ENCODE measurements around the gene TBX4. TPM values are rescaled to one million over a fixed set of nuclear protein-coding genes. Genes with fewer than 3 reads are reported as not detected.

Gene TBX4
- total RNA-seq, 1 experiment from 2014 or later: not detected

DNA sequence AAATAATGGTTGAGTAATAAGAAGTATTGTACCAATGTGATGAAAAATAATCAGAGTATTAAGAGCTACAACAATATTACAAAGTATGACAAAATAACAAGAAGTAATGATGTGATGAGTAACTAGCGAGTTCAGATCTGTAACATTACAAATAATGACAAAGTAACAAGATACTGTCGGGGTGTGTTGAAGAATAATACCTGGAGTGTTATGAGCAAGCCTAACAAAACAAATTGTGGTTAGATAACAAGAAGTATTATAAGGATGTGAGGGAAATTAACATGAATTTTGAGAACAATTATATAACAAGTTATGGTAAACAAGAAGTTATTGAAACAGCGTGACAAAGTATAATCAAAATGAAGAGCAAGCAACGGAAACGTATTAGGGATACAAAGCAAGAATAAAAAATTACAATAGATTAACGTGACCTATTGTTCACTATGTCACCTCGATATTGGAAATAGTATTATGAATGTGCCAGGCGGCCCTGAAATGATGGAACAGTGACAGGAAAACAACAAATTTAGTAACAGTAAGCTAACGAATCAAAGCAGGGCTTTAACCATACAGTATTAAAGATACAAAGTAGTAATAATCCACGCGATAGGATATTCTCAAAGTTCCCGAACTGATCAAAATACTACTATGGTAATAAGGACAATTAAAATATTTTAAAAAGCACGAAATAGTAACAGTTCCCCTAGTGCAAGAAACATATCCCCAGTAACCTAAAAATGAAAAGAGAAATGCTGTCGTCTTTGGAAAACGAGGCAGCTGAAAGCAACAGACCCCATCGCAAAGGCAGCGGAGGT is 1.6 kb downstream of the TBX4 start:
- H3K27me3 ChIP-seq (ENCODE audit: insufficient read depth, low read depth): no peaks in the 10 kb centered on the region
- CTCF ChIA-PET: no interaction called here

DNA sequence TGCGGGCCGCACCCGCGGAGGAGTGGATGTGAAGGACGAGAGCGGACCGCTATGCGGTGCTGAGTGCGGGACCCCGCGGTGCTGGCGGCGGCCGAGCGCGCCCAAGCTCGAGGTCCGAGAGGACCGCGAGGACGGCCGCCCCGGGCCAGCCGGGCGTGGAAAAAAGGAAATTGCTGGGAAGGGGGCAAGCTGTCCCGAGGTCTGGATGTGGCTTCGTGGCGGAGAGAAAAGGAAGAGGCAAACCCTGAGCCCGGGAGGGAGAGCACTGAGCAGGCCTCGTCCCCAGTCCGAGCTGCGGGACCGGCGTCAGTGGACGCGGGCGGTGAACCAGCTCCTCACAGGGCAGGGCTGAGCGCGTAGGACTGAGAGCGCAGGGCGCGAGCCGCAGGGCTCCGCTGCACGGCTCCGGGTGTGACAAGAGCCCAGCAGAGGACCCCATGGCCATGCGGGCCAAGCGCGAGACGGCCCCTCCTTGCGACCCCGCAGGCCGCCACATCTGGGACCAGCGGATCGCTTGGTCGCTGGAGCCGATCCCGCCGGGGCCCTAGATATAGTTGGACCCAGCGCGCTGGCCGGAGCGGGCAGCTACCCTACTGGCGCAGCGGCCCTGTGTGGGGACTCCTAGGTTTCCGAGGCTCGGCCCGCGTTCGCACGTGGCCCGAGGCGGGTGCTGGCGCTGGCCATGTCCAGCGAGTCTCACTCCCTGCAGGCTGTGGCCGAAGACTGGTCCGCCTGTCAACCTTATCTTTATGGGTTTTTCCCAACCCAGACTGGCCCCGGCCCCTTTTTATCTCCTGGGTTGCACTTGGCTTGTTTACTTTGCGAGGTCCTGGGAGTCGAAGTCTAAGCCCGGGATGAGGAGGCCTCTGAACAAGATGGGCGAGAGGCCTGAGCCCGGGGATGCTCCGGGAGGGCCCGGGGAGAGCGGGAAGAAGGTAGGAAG is 2.4 kb downstream of the TBX4 start:
- no peaks in the 10 kb centered on the region for H3F3A ChIP-seq (ENCODE audit: insufficient read depth, low read depth)
- H3K4me3 ChIP-seq: no peak overlapping the region
- intact Hi-C loops (cut with micrococcal nuclease; ENCODE audit: unreplicated experiment): no loop called here
- no peaks in the 10 kb centered on the region for H4K20me1 ChIP-seq (ENCODE audit: insufficient read depth)
- no peak overlapping the region for H3K27ac ChIP-seq
- no peak overlapping the region for H3K4me2 ChIP-seq
- no TSS peak for BruUV-seq (replicated peaks)
- no peaks in the 10 kb centered on the region for H3K36me3 ChIP-seq (ENCODE audit: low read depth)
- H3K79me2 ChIP-seq (ENCODE audit: low read depth): no peaks in the 10 kb centered on the region
- no peak overlapping the region for H2AFZ ChIP-seq
- no peaks in the 10 kb centered on the region for H3K4me1 ChIP-seq (replicated peaks; ENCODE audit: insufficient read depth)
- H3K9me2 ChIP-seq (ENCODE audit: insufficient read depth): no peaks in the 10 kb centered on the region
- no peaks in the 10 kb centered on the region for H3K27me3 ChIP-seq (ENCODE audit: insufficient read depth, low read depth)
- ChIA-PET CTCF (no interaction called here), POLR2A (ENCODE audit: unreplicated experiment) (no interaction called here)
- DNase-seq: no peak
- no peak for TF ChIP-seq CTCF (conservative IDR thresholded peaks at IDR 0.05)
- no peak for TF ChIP-seq EZH2 (IDR thresholded peaks at IDR 0.05; ENCODE audit: low read depth)
- H3K9me3 ChIP-seq (ENCODE audit: insufficient read depth, low read depth): no peaks in the 10 kb centered on the region

More for the DNA sequence above, 1.6 kb downstream of the TBX4 start:
- DNase-seq: no peak
- Histone ChIP-seq H3F3A (ENCODE audit: insufficient read depth, low read depth) (no peaks in the 10 kb centered on the region), H3K36me3 (ENCODE audit: low read depth) (no peaks in the 10 kb centered on the region), H3K27ac (no peak overlapping the region), H3K9me3 (ENCODE audit: insufficient read depth, low read depth) (no peaks in the 10 kb centered on the region), H2AFZ (no peak overlapping the region), H3K79me2 (ENCODE audit: low read depth) (no peaks in the 10 kb centered on the region), H3K4me3 (no peak overlapping the region), H3K4me1 (replicated peaks; ENCODE audit: insufficient read depth) (no peaks in the 10 kb centered on the region), H3K4me2 (no peak overlapping the region), H4K20me1 (ENCODE audit: insufficient read depth) (no peaks in the 10 kb centered on the region), H3K9me2 (ENCODE audit: insufficient read depth) (no peaks in the 10 kb centered on the region)
- TF ChIP-seq CTCF (conservative IDR thresholded peaks at IDR 0.05): no peak
- no peak for TF ChIP-seq EZH2 (IDR thresholded peaks at IDR 0.05; ENCODE audit: low read depth)
- intact Hi-C loops (cut with micrococcal nuclease; ENCODE audit: unreplicated experiment): no loop called here
- BruUV-seq (replicated peaks): no TSS peak
- POLR2A ChIA-PET (ENCODE audit: unreplicated experiment): no interaction called here

- Histone ChIP-seq H3K9me3 (ENCODE audit: insufficient read depth, low read depth) (no peaks in the 10 kb centered on the region), H3K79me2 (ENCODE audit: low read depth) (no peaks in the 10 kb centered on the region), H3K9me2 (ENCODE audit: insufficient read depth) (no peaks in the 10 kb centered on the region), H3K36me3 (ENCODE audit: low read depth) (no peaks in the 10 kb centered on the region), H4K20me1 (ENCODE audit: insufficient read depth) (no peaks in the 10 kb centered on the region), H3K4me3 (no peak overlapping the region), H3K27ac (no peak overlapping the region), H3K27me3 (ENCODE audit: insufficient read depth, low read depth) (no peaks in the 10 kb centered on the region), H3K4me2 (no peak overlapping the region), H3K4me1 (replicated peaks; ENCODE audit: insufficient read depth) (no peaks in the 10 kb centered on the region), H3F3A (ENCODE audit: insufficient read depth, low read depth) (no peaks in the 10 kb centered on the region), H2AFZ (no peak overlapping the region)
- intact Hi-C loops (cut with micrococcal nuclease; ENCODE audit: unreplicated experiment): no loop called here
- no peak for TF ChIP-seq EZH2 (IDR thresholded peaks at IDR 0.05; ENCODE audit: low read depth)
- TF ChIP-seq CTCF (conservative IDR thresholded peaks at IDR 0.05): no peak
- no TSS peak for BruUV-seq (replicated peaks)
- CTCF ChIA-PET: no interaction called here
- POLR2A ChIA-PET (ENCODE audit: unreplicated experiment): no interaction called here
- no peak for DNase-seq
These were observed 3.3 kb downstream of the TBX4 start for GRCh38 chr17:61455324-61456060.

All from PC-9 (cell line).